Activated CD4-positive, alpha-beta T cell treated with anti-CD3 and anti-CD28 coated beads, Interleukin-2, amount 50 U/mL, for 16 hours (primary cell): ENCODE data around the gene THSD4.
"Not testable (repeated sequence)": the region's sequence is repeated elsewhere in the genome, so short reads cannot be mapped to it uniquely, and the experiment has no call there.

Source experiments
- DNase-seq: peaks from one replicate; pipeline ENCODE4 v3.0.0-alpha.2; 2020

The THSD4 gene

GRCh38 chr15:71151081-71151480 is 35.8 kb downstream of the THSD4 start:
- no peak for DNase-seq

- DNase-seq: no peak
These were observed 37.3 kb downstream of the THSD4 start for GRCh38 chr15:71152542-71152941.

GRCh38 chr15:71153823-71154524 is 38.7 kb downstream of the THSD4 start:
- DNase-seq: no peak

GRCh38 chr15:71154607-71155200 is 39.4 kb downstream of the THSD4 start:
- DNase-seq: no peak

- DNase-seq: no peak
These were observed 40.3 kb downstream of the THSD4 start for GRCh38 chr15:71155534-71155933.

GRCh38 chr15:71160976-71161375 is 45.7 kb downstream of the THSD4 start:
- DNase-seq: no peak

GRCh38 chr15:71162309-71162708 is 47.0 kb downstream of the THSD4 start:
- DNase-seq: no peak

GRCh38 chr15:71164606-71165005 is 49.3 kb downstream of the THSD4 start:
- not testable (repeated sequence) for DNase-seq

GRCh38 chr15:71167445-71168165 is 52.3 kb downstream of the THSD4 start:
- DNase-seq: no peak

GRCh38 chr15:71168166-71168834 is 53.0 kb downstream of the THSD4 start:
- no peak for DNase-seq

- DNase-seq: no peak
These were observed 54.9 kb downstream of the THSD4 start for GRCh38 chr15:71170163-71170562.

- no peak for DNase-seq
These were observed 55.9 kb downstream of the THSD4 start for GRCh38 chr15:71171195-71171594.

GRCh38 chr15:71174360-71174759 is 59.1 kb downstream of the THSD4 start:
- not testable (repeated sequence) for DNase-seq

GRCh38 chr15:71180986-71181853 is 65.9 kb downstream of the THSD4 start:
- no peak for DNase-seq

- DNase-seq: no peak
These were observed 67.3 kb downstream of the THSD4 start for GRCh38 chr15:71182522-71182921.

GRCh38 chr15:71183063-71183462 is 67.8 kb downstream of the THSD4 start:
- DNase-seq: no peak

- no peak for DNase-seq
These were observed 70.4 kb downstream of the THSD4 start for GRCh38 chr15:71185706-71186105.

GRCh38 chr15:71186267-71186666 is 71.0 kb downstream of the THSD4 start:
- no peak for DNase-seq

GRCh38 chr15:71187078-71187477 is 71.8 kb downstream of the THSD4 start:
- no peak for DNase-seq

GRCh38 chr15:71187526-71187925 is 72.3 kb downstream of the THSD4 start:
- DNase-seq: no peak

GRCh38 chr15:71189718-71190117 is 74.4 kb downstream of the THSD4 start:
- no peak for DNase-seq

- no peak for DNase-seq
These were observed 76.0 kb downstream of the THSD4 start for GRCh38 chr15:71191296-71191695.

GRCh38 chr15:71192816-71193215 is 77.5 kb downstream of the THSD4 start:
- DNase-seq: no peak
